ENCODE measurements around the gene FOXD2.

FOXD2 gene

GRCh38 chr1:47444562-47445465 is 7.0 kb downstream of the FOXD2 start (continued):
- TF ChIP-seq CSRNP3 (CRISPR knock-in tag; IDR thresholded peaks at IDR 0.05) (no peak), TSHZ2 (CRISPR knock-in tag; IDR thresholded peaks at IDR 0.05) (no peak), TCF4 (CRISPR knock-in tag; IDR thresholded peaks at IDR 0.05; ENCODE audit: borderline replicate concordance) (no peak)

GRCh38 chr1:47445823-47446550 is 8.1 kb downstream of the FOXD2 start:
- no peak for ATAC-seq
- TF ChIP-seq ZNF8 (CRISPR knock-in tag; IDR thresholded peaks at IDR 0.05) (no peak), ZFP30 (CRISPR knock-in tag; IDR thresholded peaks at IDR 0.05) (no peak), TCF4 (CRISPR knock-in tag; IDR thresholded peaks at IDR 0.05; ENCODE audit: borderline replicate concordance) (no peak), TSHZ2 (CRISPR knock-in tag; IDR thresholded peaks at IDR 0.05) (no peak), ZC3H10 (CRISPR knock-in tag; IDR thresholded peaks at IDR 0.05) (no peak), ESRRG (CRISPR knock-in tag; IDR thresholded peaks at IDR 0.05) (no peak), OSR1 (CRISPR knock-in tag; IDR thresholded peaks at IDR 0.05) (no peak)

- ATAC-seq: no peak
- TF ChIP-seq ZNF8 (CRISPR knock-in tag; IDR thresholded peaks at IDR 0.05): no peak
- TF ChIP-seq PATZ1 (CRISPR knock-in tag; IDR thresholded peaks at IDR 0.05; ENCODE audit: borderline replicate concordance): no peak
- TF ChIP-seq POU6F1 (CRISPR knock-in tag; IDR thresholded peaks at IDR 0.05; ENCODE audit: borderline replicate concordance, low read depth): no peak
- no peak for TF ChIP-seq PPARA (CRISPR knock-in tag; IDR thresholded peaks at IDR 0.05; ENCODE audit: borderline replicate concordance)
- no peak for TF ChIP-seq ZC3H10 (CRISPR knock-in tag; IDR thresholded peaks at IDR 0.05)
- TF ChIP-seq ISL1 (CRISPR knock-in tag; IDR thresholded peaks at IDR 0.05): no peak
- TF ChIP-seq ARNTL (CRISPR knock-in tag; IDR thresholded peaks at IDR 0.05; ENCODE audit: borderline replicate concordance, low read depth): no peak
- no peak for TF ChIP-seq ESRRG (CRISPR knock-in tag; IDR thresholded peaks at IDR 0.05)
- TF ChIP-seq TSHZ2 (CRISPR knock-in tag; IDR thresholded peaks at IDR 0.05): no peak
- no peak for TF ChIP-seq TOX (CRISPR knock-in tag; IDR thresholded peaks at IDR 0.05; ENCODE audit: borderline replicate concordance)
- no peak for TF ChIP-seq ZFP30 (CRISPR knock-in tag; IDR thresholded peaks at IDR 0.05)
- TF ChIP-seq BACH2 (CRISPR knock-in tag; IDR thresholded peaks at IDR 0.05; ENCODE audit: borderline replicate concordance): no peak
- no peak for TF ChIP-seq CREB5 (CRISPR knock-in tag; IDR thresholded peaks at IDR 0.05; ENCODE audit: low read depth)
- no peak for TF ChIP-seq GLIS3 (CRISPR knock-in tag; IDR thresholded peaks at IDR 0.05)
- TF ChIP-seq SNAI2 (CRISPR knock-in tag; IDR thresholded peaks at IDR 0.05): no peak
Measured at GRCh38 chr1:47448462-47449222, 10.8 kb downstream of the FOXD2 start.

All from SK-N-SH treated with all-trans-retinoic acid at 6 μM for 48 hours (cell line).